WI38 (cell line): Measurements from ENCODE around the gene ZC4H2.
"Not testable (repeated sequence)": the region's sequence is repeated elsewhere in the genome, so short reads cannot be mapped to it uniquely, and the experiment has no call there.

Experiments used
- H3K4me3 ChIP-seq: 2 replicates; pipeline ENCODE4 v1.5.1; 2011; ENCODE audit warnings: low read depth, mild to moderate bottlenecking, control low read depth, low read length
- CTCF ChIP-seq: IDR thresholded peaks from 2 replicates; pipeline ENCODE4 v1.5.1; 2012; ENCODE audit warnings: low read depth, mild to moderate bottlenecking, control low read depth, low read length

The ZC4H2 gene, protein sequence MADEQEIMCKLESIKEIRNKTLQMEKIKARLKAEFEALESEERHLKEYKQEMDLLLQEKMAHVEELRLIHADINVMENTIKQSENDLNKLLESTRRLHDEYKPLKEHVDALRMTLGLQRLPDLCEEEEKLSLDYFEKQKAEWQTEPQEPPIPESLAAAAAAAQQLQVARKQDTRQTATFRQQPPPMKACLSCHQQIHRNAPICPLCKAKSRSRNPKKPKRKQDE

DNA sequence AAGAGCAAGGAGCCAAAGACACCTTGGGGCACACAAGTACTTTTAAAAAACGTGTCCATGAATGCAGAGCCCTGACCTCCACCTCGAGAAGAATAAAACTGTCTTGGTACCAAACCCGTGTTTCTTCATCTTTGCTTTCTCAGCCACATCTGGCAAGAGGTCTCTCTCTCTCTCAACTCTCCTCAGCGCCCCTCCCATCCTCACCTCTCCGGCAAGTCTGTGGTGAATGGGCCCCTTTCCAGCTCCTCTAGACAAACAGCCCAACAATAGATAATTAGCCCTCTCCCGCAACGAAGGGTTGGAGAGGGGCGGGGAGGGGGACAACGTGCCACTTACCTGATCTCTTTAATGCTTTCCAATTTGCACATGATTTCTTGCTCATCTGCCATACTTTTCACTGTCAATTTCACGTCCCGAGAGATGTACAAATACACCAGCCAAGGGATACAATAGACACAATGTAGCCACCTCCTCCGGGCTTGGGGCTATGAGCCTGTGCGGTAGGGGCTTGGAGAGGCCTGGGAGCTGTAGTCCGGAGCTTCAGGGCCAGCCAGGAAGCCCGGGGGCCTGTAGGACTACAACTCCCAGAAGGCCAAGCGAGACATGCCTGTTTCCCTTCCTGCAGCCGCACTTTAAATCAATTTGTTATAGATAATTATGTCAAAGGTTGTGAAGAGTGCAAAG, at the start of gene ZC4H2:
Gene ZC4H2 (minus strand): TSS at position 462 of the 684 bp plus-strand sequence. CDS start 73 bp downstream, at position 389.
- H3K4me3 ChIP-seq, result peak within 1 kb of the TSS; percentile 60
- no peak for TF ChIP-seq CTCF

- H3K4me3 ChIP-seq, result no peak overlapping the region
- TF ChIP-seq CTCF, result no peak
These were observed 41.2 kb upstream of the ZC4H2 start for GRCh38 chrX:65017451-65017850.

GRCh38 chrX:65014230-65014629, 38.0 kb upstream of the ZC4H2 start:
- H3K4me3 ChIP-seq, result no peak overlapping the region
- no peak for TF ChIP-seq CTCF

GRCh38 chrX:65009459-65009858, 33.2 kb upstream of the ZC4H2 start:
- TF ChIP-seq CTCF, result no peak
- H3K4me3 ChIP-seq, result no peak overlapping the region

DNA sequence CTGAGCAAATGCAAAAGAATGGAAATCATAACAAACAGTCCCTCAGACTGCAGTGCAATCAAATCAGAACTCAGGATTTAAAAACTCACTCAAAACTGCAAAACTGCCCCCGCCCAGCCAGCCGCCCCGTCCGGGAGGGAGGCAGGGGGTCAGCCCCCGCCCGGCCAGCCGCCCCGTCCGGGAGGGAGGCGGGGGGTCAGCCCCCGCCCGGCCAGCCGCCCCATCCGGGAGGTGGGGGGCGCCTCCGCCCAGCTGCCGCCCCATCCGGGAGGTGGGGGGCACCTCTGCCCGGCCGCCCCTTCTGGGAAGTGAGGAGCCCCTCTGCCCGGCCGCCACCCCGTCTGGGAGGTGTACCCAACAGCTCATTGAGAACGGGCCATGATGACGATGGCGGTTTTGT, 26.0 kb upstream of the ZC4H2 start:
- not testable (repeated sequence) for H3K4me3 ChIP-seq

- H3K4me3 ChIP-seq, result no peak overlapping the region
- TF ChIP-seq CTCF, result no peak
These were observed 20.6 kb upstream of the ZC4H2 start for GRCh38 chrX:64996805-64997204.

- H3K4me3 ChIP-seq, result no peak overlapping the region
- TF ChIP-seq CTCF, result no peak
These were observed 18.0 kb upstream of the ZC4H2 start for GRCh38 chrX:64994131-64994798.
